HCT116 (cell line): Measurements from ENCODE around the gene CYBB. TPM values are rescaled to one million over a fixed set of nuclear protein-coding genes. Genes with fewer than 3 reads are reported as not detected.

Source experiments
- ATAC-seq: fragments of 200-7000 bp; cut with Tn5 transposase; 2 replicates; pipeline ENCODE4 v1.9.1; 2020; ENCODE audit warnings: mild to moderate bottlenecking, moderate library complexity
- BruUV-seq: library from RNA; stranded (reverse); fragments of 400-500 nt; replicated peaks from 2 replicates; lab custom pipeline; 2021; lab: Mats Ljungman, UMichigan
- CTCF ChIA-PET: fragments of 300-600 bp; sonication (Branson Sonifier 250); formaldehyde crosslinking; loops from one replicate; lab custom pipeline; 2021; ENCODE audit warnings: antibody characterized with exemption; lab: Charles Lee
- POLR2A ChIA-PET: fragments of 300-600, 350-600 bp; sonication (Branson Sonifier 250); formaldehyde crosslinking; loops from one replicate; lab custom pipeline; 2021; ENCODE audit warnings: antibody characterized with exemption; lab: Charles Lee
- RAD21 ChIA-PET, 2 experiments: fragments of 300-600 bp; sonication (Branson Sonifier 250); formaldehyde crosslinking; loops; one replicate each; lab custom pipeline; 2023; ENCODE audit warnings: low total read pairs in 2 of 2; ENCODE audit not compliant: uncharacterized antibody in 2 of 2, unreplicated experiment in 2 of 2, low non-redundant PET in 1 of 2; lab: Charles Lee
- DNase-seq: peaks from one replicate; pipeline ENCODE4 v3.0.0-alpha.2; 2010; ENCODE audit warnings: low read depth, low spot score
- H2AFZ ChIP-seq: fragments of 200-600 bp; shearing (Covaris generic), sonication (generic); 2 replicates; pipeline ENCODE4 v1.6.1; 2017; ENCODE audit warnings: low read depth, mixed run types, mixed read lengths, antibody characterized with exemption, low read length; ENCODE audit not compliant: poor library complexity, severe bottlenecking
- H3K27ac ChIP-seq: 2 replicates; pipeline ENCODE4 v1.5.1; 2012; ENCODE audit warnings: low read depth, low read length
- H3K27me3 ChIP-seq: fragments of 200-600 bp; sonication (generic); 2 replicates; pipeline ENCODE4 v1.6.1; 2016; ENCODE audit warnings: mixed run types, low read length, mixed read lengths; ENCODE audit not compliant: insufficient read depth
- H3K36me3 ChIP-seq, 2 experiments: fragments of 200-500 bp in 1 of 2; fragments of 200-600 bp in 1 of 2; sonication (Bioruptor generic) in 1 of 2; sonication (generic) in 1 of 2; 2 replicates each; pipeline versions ENCODE4 v1.5.1 to v1.6.1; 2014 to 2016; ENCODE audit warnings: low read length in 2 of 2, inconsistent platforms in 1 of 2, mixed read lengths in 1 of 2, mixed run types in 1 of 2; ENCODE audit not compliant: insufficient read depth in 2 of 2, control insufficient read depth in 1 of 2
- H3K4me1 ChIP-seq, 2 experiments: fragments of 200-600 bp in 1 of 2; sonication (generic) in 1 of 2; 2 replicates each; pipeline versions ENCODE4 v1.5.1 to v1.6.1; 2012 to 2017; ENCODE audit warnings: low read length in 2 of 2, inconsistent platforms in 1 of 2, mild to moderate bottlenecking in 1 of 2, mixed read lengths in 1 of 2, mixed run types in 1 of 2, moderate library complexity in 1 of 2; ENCODE audit not compliant: insufficient read depth in 2 of 2, control insufficient read depth in 1 of 2
- H3K4me2 ChIP-seq: fragments of 200-600 bp; sonication (generic); 2 replicates; pipeline ENCODE4 v1.6.1; 2017; ENCODE audit warnings: mixed run types, low read length, mixed read lengths
- H3K4me3 ChIP-seq, 2 experiments: fragments of 200-600 bp in 1 of 2; sonication (generic) in 1 of 2; replicated peaks in 1 of 2; 2 replicates each; pipeline ENCODE4 v1.5.1; 2011 to 2016; ENCODE audit warnings: low read length in 2 of 2, control low read depth in 1 of 2, low read depth in 1 of 2, mild to moderate bottlenecking in 1 of 2, mixed read lengths in 1 of 2, mixed run types in 1 of 2
- H3K79me2 ChIP-seq: fragments of 200-600 bp; sonication (generic); 2 replicates; pipeline ENCODE4 v1.6.1; 2017; ENCODE audit warnings: mild to moderate bottlenecking, mixed run types, low read length, moderate library complexity, mixed read lengths; ENCODE audit not compliant: insufficient read depth
- H3K9ac ChIP-seq: fragments of 200-600 bp; sonication (generic); 2 replicates; pipeline ENCODE4 v1.6.1; 2016; ENCODE audit warnings: low read length, mixed read lengths
- H3K9me2 ChIP-seq: fragments of 200-600 bp; sonication (generic), shearing (Covaris generic); 2 replicates; pipeline ENCODE4 v1.6.1; 2017; ENCODE audit warnings: mixed run types, mild to moderate bottlenecking, moderate library complexity; ENCODE audit not compliant: insufficient read depth
- H3K9me3 ChIP-seq, 2 experiments: fragments of 200-500 bp in 1 of 2; fragments of 200-600 bp in 1 of 2; sonication (Bioruptor generic) in 1 of 2; sonication (generic) in 1 of 2; 2 replicates each; pipeline ENCODE4 v1.6.1; 2014 to 2017; ENCODE audit warnings: low read length in 2 of 2, mixed read lengths in 2 of 2, inconsistent platforms in 1 of 2, low read depth in 1 of 2, mild to moderate bottlenecking in 1 of 2, mixed run types in 1 of 2, moderate library complexity in 1 of 2; ENCODE audit not compliant: control insufficient read depth in 1 of 2, insufficient read depth in 1 of 2
- H4K20me1 ChIP-seq: fragments of 200-600 bp; sonication (generic), shearing (Covaris generic); 2 replicates; pipeline ENCODE4 v1.6.1; 2017; ENCODE audit warnings: mixed run types, mild to moderate bottlenecking, moderate library complexity; ENCODE audit not compliant: insufficient read depth
- CBX3 ChIP-seq: IDR thresholded peaks from 2 replicates; pipeline ENCODE4 v1.6.1; 2012; ENCODE audit warnings: low read depth
- ELF1 ChIP-seq: IDR thresholded peaks from 2 replicates; pipeline ENCODE4 v1.6.1; 2012; ENCODE audit warnings: low read depth, borderline replicate concordance
- EZH2 ChIP-seq: fragments of 200-600 bp; sonication (generic); IDR thresholded peaks from 2 replicates; pipeline ENCODE4 v1.6.1; 2017; ENCODE audit warnings: antibody characterized with exemption, mixed run types
- EZH2phosphoT487 ChIP-seq: fragments of 200-600 bp; IDR thresholded peaks from 2 replicates; pipeline ENCODE4 v1.6.1; 2018; ENCODE audit warnings: antibody characterized with exemption, borderline replicate concordance
- FOSL1 ChIP-seq: IDR thresholded peaks from 2 replicates; pipeline ENCODE4 v1.6.1; 2012; ENCODE audit warnings: low read depth
- JUND ChIP-seq: IDR thresholded peaks from 2 replicates; pipeline ENCODE4 v1.6.1; 2012
- RAD21 ChIP-seq: IDR thresholded peaks from 2 replicates; pipeline ENCODE4 v1.6.1; 2012; ENCODE audit warnings: low read depth, mild to moderate bottlenecking
- SRF ChIP-seq: IDR thresholded peaks from 2 replicates; pipeline ENCODE4 v1.6.1; 2012; ENCODE audit warnings: low read depth
- ZFX ChIP-seq: fragments of 450-650 bp; IDR thresholded peaks from 2 replicates; pipeline ENCODE4 v1.6.1; 2017
- intact Hi-C: fragments of 100-400 bp; cut with micrococcal nuclease; formaldehyde crosslinking; loops from 2 replicates; pipeline ENCODE4 v1.10.0; 2022
- total RNA-seq: library from RNA; stranded (reverse); gene quantifications from one replicate; pipeline ENCODE4 v1.2.1, GENCODE V29; 2021; ENCODE audit not compliant: unreplicated experiment
- TF ChIP-seq, protein P1 (sequence below), 3 experiments: fragments of 200-600 bp in 1 of 3; sonication (generic) in 1 of 3; IDR thresholded peaks in 2 of 3; conservative IDR thresholded peaks in 1 of 3; 2 replicates each; pipeline ENCODE4 v1.5.1; 2012 to 2017; ENCODE audit warnings: low read depth in 2 of 3, low read length in 2 of 3, antibody characterized with exemption in 1 of 3, borderline replicate concordance in 1 of 3, control low read depth in 1 of 3, mild to moderate bottlenecking in 1 of 3, mixed read lengths in 1 of 3, mixed run types in 1 of 3, moderate library complexity in 1 of 3; ENCODE audit not compliant: insufficient read depth in 1 of 3
- TF ChIP-seq, protein P2 (sequence below): IDR thresholded peaks from 2 replicates; pipeline ENCODE4 v1.6.1; 2012; ENCODE audit warnings: low read depth
- TF ChIP-seq, protein P3 (sequence below): IDR thresholded peaks from 2 replicates; pipeline ENCODE4 v1.6.1; 2012

Gene CYBB
- total RNA-seq, 1 experiment from 2014 or later = 0.59 TPM

DNA sequence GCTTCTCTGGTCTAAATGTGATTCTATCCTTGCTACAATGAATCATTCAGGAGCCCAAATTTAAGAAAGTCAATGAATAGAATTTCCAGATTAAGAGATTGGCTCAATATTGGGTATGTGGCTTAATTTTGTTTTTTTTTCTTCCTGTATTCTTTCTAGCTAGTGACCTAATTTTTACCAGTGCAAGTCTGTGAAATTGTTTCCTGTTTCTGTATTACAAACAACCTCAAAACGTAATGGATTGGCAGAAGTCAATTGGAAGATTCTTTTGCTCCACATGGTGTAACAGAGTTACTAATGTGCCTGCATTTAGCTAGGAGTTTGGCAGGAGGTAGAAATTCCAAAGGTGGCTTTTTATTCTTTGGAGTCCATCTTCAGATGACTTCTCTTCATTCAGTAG lies 49.9 kb downstream of the CYBB start (continued):
- TF ChIP-seq, protein P1, sequence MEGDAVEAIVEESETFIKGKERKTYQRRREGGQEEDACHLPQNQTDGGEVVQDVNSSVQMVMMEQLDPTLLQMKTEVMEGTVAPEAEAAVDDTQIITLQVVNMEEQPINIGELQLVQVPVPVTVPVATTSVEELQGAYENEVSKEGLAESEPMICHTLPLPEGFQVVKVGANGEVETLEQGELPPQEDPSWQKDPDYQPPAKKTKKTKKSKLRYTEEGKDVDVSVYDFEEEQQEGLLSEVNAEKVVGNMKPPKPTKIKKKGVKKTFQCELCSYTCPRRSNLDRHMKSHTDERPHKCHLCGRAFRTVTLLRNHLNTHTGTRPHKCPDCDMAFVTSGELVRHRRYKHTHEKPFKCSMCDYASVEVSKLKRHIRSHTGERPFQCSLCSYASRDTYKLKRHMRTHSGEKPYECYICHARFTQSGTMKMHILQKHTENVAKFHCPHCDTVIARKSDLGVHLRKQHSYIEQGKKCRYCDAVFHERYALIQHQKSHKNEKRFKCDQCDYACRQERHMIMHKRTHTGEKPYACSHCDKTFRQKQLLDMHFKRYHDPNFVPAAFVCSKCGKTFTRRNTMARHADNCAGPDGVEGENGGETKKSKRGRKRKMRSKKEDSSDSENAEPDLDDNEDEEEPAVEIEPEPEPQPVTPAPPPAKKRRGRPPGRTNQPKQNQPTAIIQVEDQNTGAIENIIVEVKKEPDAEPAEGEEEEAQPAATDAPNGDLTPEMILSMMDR (IDR thresholded peaks at IDR 0.05 in 2 of 3, conservative IDR thresholded peaks at IDR 0.05 in 1 of 3; ENCODE audit: borderline replicate concordance in 1 of 3, insufficient read depth in 1 of 3, low read depth in 2 of 3, low read length in 2 of 3) = no peak
- no peak for TF ChIP-seq SRF
- TF ChIP-seq, all 23 proteins: peak for 0

DNA sequence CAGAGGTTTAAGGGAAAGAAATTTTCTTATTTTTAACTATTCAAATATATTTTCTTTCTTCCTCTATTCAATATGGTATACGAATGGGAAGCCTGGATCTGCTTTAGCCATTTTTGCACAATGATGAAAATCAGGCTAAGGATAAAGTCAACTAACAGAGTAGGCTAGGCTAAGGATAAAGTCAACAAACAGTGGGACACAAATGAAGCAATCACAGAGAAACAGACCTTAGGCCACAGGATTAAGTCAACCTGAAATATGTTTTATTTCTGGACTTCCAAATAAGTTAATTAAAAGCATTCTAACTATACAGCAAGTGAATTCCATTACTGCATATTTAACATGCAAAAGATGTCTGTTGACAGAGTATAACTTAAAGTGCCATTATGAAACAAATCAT lies 50.5 kb downstream of the CYBB start:
- Histone ChIP-seq H3K4me1 (no peaks in the 10 kb centered on the region), H3K4me3 (no peak overlapping the region), H4K20me1 (no peaks in the 10 kb centered on the region), H3K9me2 (no peaks in the 10 kb centered on the region), H3K9me3 (no peaks in the 10 kb centered on the region), H2AFZ (no peak overlapping the region), H3K4me2 (no peak overlapping the region), H3K27ac (no peak overlapping the region), H3K27me3 (no peaks in the 10 kb centered on the region), H3K9ac (no peak overlapping the region), H3K79me2 (no peaks in the 10 kb centered on the region), H3K36me3 (no peaks in the 10 kb centered on the region)
- ATAC-seq = no peak
- CTCF ChIA-PET = no interaction called here
- DNase-seq = no peak
- TF ChIP-seq ELF1 (no peak), RAD21 (no peak), ZFX (no peak), JUND (no peak), CBX3 (no peak), EZH2 (no peak), EZH2phosphoT487 (no peak), SRF (no peak), FOSL1 (no peak)
- TF ChIP-seq, protein P2, sequence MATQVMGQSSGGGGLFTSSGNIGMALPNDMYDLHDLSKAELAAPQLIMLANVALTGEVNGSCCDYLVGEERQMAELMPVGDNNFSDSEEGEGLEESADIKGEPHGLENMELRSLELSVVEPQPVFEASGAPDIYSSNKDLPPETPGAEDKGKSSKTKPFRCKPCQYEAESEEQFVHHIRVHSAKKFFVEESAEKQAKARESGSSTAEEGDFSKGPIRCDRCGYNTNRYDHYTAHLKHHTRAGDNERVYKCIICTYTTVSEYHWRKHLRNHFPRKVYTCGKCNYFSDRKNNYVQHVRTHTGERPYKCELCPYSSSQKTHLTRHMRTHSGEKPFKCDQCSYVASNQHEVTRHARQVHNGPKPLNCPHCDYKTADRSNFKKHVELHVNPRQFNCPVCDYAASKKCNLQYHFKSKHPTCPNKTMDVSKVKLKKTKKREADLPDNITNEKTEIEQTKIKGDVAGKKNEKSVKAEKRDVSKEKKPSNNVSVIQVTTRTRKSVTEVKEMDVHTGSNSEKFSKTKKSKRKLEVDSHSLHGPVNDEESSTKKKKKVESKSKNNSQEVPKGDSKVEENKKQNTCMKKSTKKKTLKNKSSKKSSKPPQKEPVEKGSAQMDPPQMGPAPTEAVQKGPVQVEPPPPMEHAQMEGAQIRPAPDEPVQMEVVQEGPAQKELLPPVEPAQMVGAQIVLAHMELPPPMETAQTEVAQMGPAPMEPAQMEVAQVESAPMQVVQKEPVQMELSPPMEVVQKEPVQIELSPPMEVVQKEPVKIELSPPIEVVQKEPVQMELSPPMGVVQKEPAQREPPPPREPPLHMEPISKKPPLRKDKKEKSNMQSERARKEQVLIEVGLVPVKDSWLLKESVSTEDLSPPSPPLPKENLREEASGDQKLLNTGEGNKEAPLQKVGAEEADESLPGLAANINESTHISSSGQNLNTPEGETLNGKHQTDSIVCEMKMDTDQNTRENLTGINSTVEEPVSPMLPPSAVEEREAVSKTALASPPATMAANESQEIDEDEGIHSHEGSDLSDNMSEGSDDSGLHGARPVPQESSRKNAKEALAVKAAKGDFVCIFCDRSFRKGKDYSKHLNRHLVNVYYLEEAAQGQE = no peak
- TF ChIP-seq, protein P1 (IDR thresholded peaks at IDR 0.05 in 2 of 3, conservative IDR thresholded peaks at IDR 0.05 in 1 of 3; ENCODE audit: borderline replicate concordance in 1 of 3, insufficient read depth in 1 of 3, low read depth in 2 of 3, low read length in 2 of 3) = no peak
- TF ChIP-seq, protein P3, sequence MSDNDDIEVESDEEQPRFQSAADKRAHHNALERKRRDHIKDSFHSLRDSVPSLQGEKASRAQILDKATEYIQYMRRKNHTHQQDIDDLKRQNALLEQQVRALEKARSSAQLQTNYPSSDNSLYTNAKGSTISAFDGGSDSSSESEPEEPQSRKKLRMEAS = no peak
- RAD21 ChIA-PET = no interaction called here
- POLR2A ChIA-PET = no interaction called here
- intact Hi-C loops = no loop called here
- no TSS peak for BruUV-seq
